A549 (cell line): ENCODE data around the gene RFC1. TPM values are rescaled to one million over a fixed set of nuclear protein-coding genes. Genes with fewer than 3 reads are reported as not detected.

Experiments used
- ATAC-seq, 2 experiments: fragments of 200-7000 bp in 1 of 2; fragments of >200 bp in 1 of 2; cut with Nextera tagmentation in 1 of 2; cut with Tn5 transposase in 1 of 2; 3 replicates each; pipeline versions ENCODE4 v1.8.0 to v1.9.1; 2018 to 2020; ENCODE audit warnings: mild to moderate bottlenecking in 1 of 2, moderate library complexity in 1 of 2
- CTCF ChIA-PET: fragments of 300-600 bp; sonication (Branson Sonifier 250); formaldehyde crosslinking; extraction: SDS; loops from one replicate; lab custom pipeline; 2021; ENCODE audit warnings: antibody characterized with exemption, inconsistent platforms; lab: Yijun Ruan, JAX
- POLR2A ChIA-PET: fragments of 350-600 bp; formaldehyde crosslinking; extraction: SDS; loops from one replicate; lab custom pipeline; 2021; ENCODE audit warnings: antibody characterized with exemption, inconsistent platforms; lab: Yijun Ruan, JAX
- DNase-seq, 2 experiments: peaks; one replicate each; pipeline versions ENCODE4 v3.0.0 to v3.0.0-alpha.2; 2011 to 2016; ENCODE audit warnings: low read depth in 1 of 2, low spot score in 1 of 2
- FAIRE-seq: peaks from 2 replicates; lab custom pipeline; 2011; peaks lifted over from hg19 to GRCh38; lab: Jason Lieb, UNC
- H3K27ac ChIP-seq, 2 experiments: fragments of >200 bp; sonication (Bioruptor Twin); formaldehyde crosslinking; 3 replicates each; pipeline ENCODE4 v1.5.1; 2016 to 2017
- H3K4me1 ChIP-seq: fragments of >200 bp; sonication (Bioruptor Twin); formaldehyde crosslinking; 3 replicates; pipeline ENCODE4 v1.6.1; 2016
- H3K4me2 ChIP-seq: fragments of >200 bp; sonication (Bioruptor Twin); formaldehyde crosslinking; 3 replicates; pipeline ENCODE4 v1.6.1; 2016
- H3K4me3 ChIP-seq: fragments of >200 bp; sonication (Bioruptor Twin); formaldehyde crosslinking; 3 replicates; pipeline ENCODE4 v1.5.1; 2016
- H3K9me3 ChIP-seq: fragments of >200 bp; sonication (Bioruptor Twin); formaldehyde crosslinking; 3 replicates; pipeline ENCODE4 v1.6.1; 2016
- ATOH8 ChIP-seq: fragments of 250-450 bp; sonication (Bioruptor Pico); IDR thresholded peaks from 2 replicates; pipeline ENCODE4 v1.5.0; 2020; ENCODE audit warnings: low read depth, mild to moderate bottlenecking, moderate library complexity
- CBX2 ChIP-seq: fragments of 200-600 bp; sonication (generic); IDR thresholded peaks from 2 replicates; pipeline ENCODE4 v1.6.1; 2016; ENCODE audit warnings: low read depth, mild to moderate bottlenecking, borderline replicate concordance
- CEBPB ChIP-seq, 2 experiments: fragments of >200 bp in 1 of 2; sonication (Bioruptor Twin) in 1 of 2; formaldehyde crosslinking in 1 of 2; IDR thresholded peaks; 2 replicates each; pipeline ENCODE4 v1.6.1; 2012 to 2016
- FOSL2 ChIP-seq, 2 experiments: fragments of 450-650 bp in 1 of 2; fragments of >200 bp in 1 of 2; sonication (Bioruptor Twin) in 1 of 2; formaldehyde crosslinking; IDR thresholded peaks; 2 replicates each; pipeline versions ENCODE4 v1.5.0 to v1.6.1; 2016 to 2020; ENCODE audit warnings: mild to moderate bottlenecking in 1 of 2, moderate library complexity in 1 of 2
- HDAC2 ChIP-seq: fragments of 200-600 bp; sonication (generic); IDR thresholded peaks from 2 replicates; pipeline ENCODE4 v1.6.1; 2016
- HEYL ChIP-seq: fragments of 250-450 bp; sonication (Bioruptor Pico); IDR thresholded peaks from 2 replicates; pipeline ENCODE4 v1.8.0; 2021; ENCODE audit warnings: mild to moderate bottlenecking, moderate library complexity
- HOXA7 ChIP-seq: fragments of 250-450 bp; sonication (Bioruptor Pico); IDR thresholded peaks from 2 replicates; pipeline ENCODE4 v1.5.0; 2020; ENCODE audit warnings: mild to moderate bottlenecking, moderate library complexity
- HOXB13 ChIP-seq: fragments of 250-450 bp; sonication (Bioruptor Pico); IDR thresholded peaks from 2 replicates; pipeline ENCODE4 v1.5.0; 2020; ENCODE audit warnings: low read depth, mild to moderate bottlenecking, moderate library complexity
- HOXB5 ChIP-seq: fragments of 250-450 bp; sonication (Bioruptor Pico); IDR thresholded peaks from 2 replicates; pipeline ENCODE4 v1.5.0; 2020; ENCODE audit warnings: mild to moderate bottlenecking, moderate library complexity
- JUN ChIP-seq, 2 experiments: fragments of >200 bp; sonication (Bioruptor Twin); formaldehyde crosslinking; IDR thresholded peaks; 2 replicates in 1 of 2; 3 replicates in 1 of 2; pipeline ENCODE4 v1.6.1; 2016 to 2017
- JUNB ChIP-seq: fragments of >200 bp; sonication (Bioruptor Twin); formaldehyde crosslinking; IDR thresholded peaks from 2 replicates; pipeline ENCODE4 v1.6.1; 2016
- KDM1A ChIP-seq: fragments of 200-600 bp; sonication (generic); IDR thresholded peaks from 2 replicates; pipeline ENCODE4 v1.6.1; 2016; ENCODE audit warnings: low read depth, mild to moderate bottlenecking
- MAX ChIP-seq: IDR thresholded peaks from 2 replicates; pipeline ENCODE4 v1.6.1; 2012
- MYC ChIP-seq: IDR thresholded peaks from 2 replicates; pipeline ENCODE4 v1.6.1; 2012; ENCODE audit warnings: mild to moderate bottlenecking, inconsistent platforms, low read length, improper control_type of control experiment, borderline replicate concordance
- NPAS2 ChIP-seq: fragments of 250-450 bp; sonication (Bioruptor Pico); IDR thresholded peaks from 2 replicates; pipeline ENCODE4 v1.8.0; 2022; ENCODE audit warnings: mild to moderate bottlenecking, moderate library complexity, borderline replicate concordance
- POLR2A ChIP-seq: IDR thresholded peaks from 2 replicates; pipeline ENCODE4 v1.6.1; 2012; ENCODE audit warnings: mild to moderate bottlenecking, low read length
- RARB ChIP-seq: fragments of 250-450 bp; sonication (Bioruptor Pico); IDR thresholded peaks from 2 replicates; pipeline ENCODE4 v1.8.0; 2021; ENCODE audit warnings: mild to moderate bottlenecking, moderate library complexity
- RCOR1 ChIP-seq: fragments of 150-350 bp; IDR thresholded peaks from 2 replicates; pipeline ENCODE4 v1.6.1; 2014; ENCODE audit warnings: antibody characterized with exemption, low read length, low read depth
- RFX5 ChIP-seq: fragments of 450-650 bp; IDR thresholded peaks from 2 replicates; pipeline ENCODE4 v1.7.1; 2014; ENCODE audit warnings: antibody characterized with exemption, mild to moderate bottlenecking, moderate library complexity
- RNF2 ChIP-seq: fragments of 200-600 bp; sonication (generic); IDR thresholded peaks from 2 replicates; pipeline ENCODE4 v1.6.1; 2016; ENCODE audit warnings: low read depth, mild to moderate bottlenecking, antibody characterized with exemption, moderate library complexity, borderline replicate concordance
- TFCP2L1 ChIP-seq: fragments of 250-450 bp; sonication (Bioruptor Pico); IDR thresholded peaks from 2 replicates; pipeline ENCODE4 v1.5.0; 2021; ENCODE audit warnings: mild to moderate bottlenecking
- USF2 ChIP-seq: fragments of 450-650 bp; IDR thresholded peaks from 2 replicates; pipeline ENCODE4 v1.6.1; 2014; ENCODE audit warnings: antibody characterized with exemption
- ZC3H11A ChIP-seq: fragments of 450-650 bp; IDR thresholded peaks from 2 replicates; pipeline ENCODE4 v1.6.1; 2014; ENCODE audit warnings: antibody characterized with exemption, mild to moderate bottlenecking
- ZFP36 ChIP-seq: fragments of 450-650 bp; IDR thresholded peaks from 2 replicates; pipeline ENCODE4 v1.6.1; 2014; ENCODE audit warnings: borderline replicate concordance; ENCODE audit not compliant: partially characterized antibody
- WGBS: methylation state at CpG from one replicate; pipeline ENCODE4 v1.1.6; 2017; ENCODE audit errors: missing lambda C conversion rate; 5-methylcytosine and 5-hydroxymethylcytosine counted together
- polyA minus RNA-seq: library from RNA; depleted of rRNA, polyadenylated mRNA; stranded (reverse); fragments of >200 nt; gene quantifications from 2 replicates; pipeline ENCODE4 v1.2.3, GENCODE V29; 2011; rRNA and poly(A)+ RNA removed
- polyA plus RNA-seq, 4 experiments: library from polyadenylated mRNA; depleted of rRNA in 3 of 4; stranded (reverse); fragments of >200 nt; fragmentation: RNase III in 1 of 4; extraction: RNeasy Plus Mini Kit Qiagen cat#74134 plus additional on column Dnase treatment in 1 of 4; gene quantifications; 2 replicates in 3 of 4; 3 replicates in 1 of 4; pipeline ENCODE4 v1.2.3, GENCODE V29; 2011 to 2017
- TF ChIP-seq, protein P1 (sequence below): IDR thresholded peaks from 2 replicates; pipeline ENCODE4 v1.6.1; 2012; ENCODE audit warnings: low read depth, borderline replicate concordance
- TF ChIP-seq, protein P2 (sequence below): fragments of 200-600 bp; sonication (generic); IDR thresholded peaks from 2 replicates; pipeline ENCODE4 v1.6.1; 2016; ENCODE audit warnings: antibody characterized with exemption, mild to moderate bottlenecking, moderate library complexity
- TF ChIP-seq, protein P3 (sequence below): fragments of >200 bp; sonication (Bioruptor Twin); formaldehyde crosslinking; IDR thresholded peaks from 3 replicates; pipeline ENCODE4 v1.5.1; 2016
- TF ChIP-seq, protein P4 (sequence below): IDR thresholded peaks from 2 replicates; pipeline ENCODE4 v1.6.1; 2012

Gene RFC1
- 33.2 and 46.5 TPM in 2 replicates for polyA plus RNA-seq (2011; rRNA removed)
- 9.8 and 10.0 TPM in 2 replicates for polyA plus RNA-seq (2012; cell fraction: cytosol; rRNA removed)
- polyA plus RNA-seq (2012; cell fraction: nucleus; rRNA removed): 6.6 and 9.0 TPM in 2 replicates
- polyA plus RNA-seq (2017; fragmentation: RNase III; extraction: RNeasy Plus Mini Kit Qiagen cat#74134 plus additional on column Dnase treatment): 24.5 to 28.1 TPM (median 25.5 TPM) in 3 replicates
- polyA minus RNA-seq: 25.5 and 27.7 TPM in 2 replicates

DNA sequence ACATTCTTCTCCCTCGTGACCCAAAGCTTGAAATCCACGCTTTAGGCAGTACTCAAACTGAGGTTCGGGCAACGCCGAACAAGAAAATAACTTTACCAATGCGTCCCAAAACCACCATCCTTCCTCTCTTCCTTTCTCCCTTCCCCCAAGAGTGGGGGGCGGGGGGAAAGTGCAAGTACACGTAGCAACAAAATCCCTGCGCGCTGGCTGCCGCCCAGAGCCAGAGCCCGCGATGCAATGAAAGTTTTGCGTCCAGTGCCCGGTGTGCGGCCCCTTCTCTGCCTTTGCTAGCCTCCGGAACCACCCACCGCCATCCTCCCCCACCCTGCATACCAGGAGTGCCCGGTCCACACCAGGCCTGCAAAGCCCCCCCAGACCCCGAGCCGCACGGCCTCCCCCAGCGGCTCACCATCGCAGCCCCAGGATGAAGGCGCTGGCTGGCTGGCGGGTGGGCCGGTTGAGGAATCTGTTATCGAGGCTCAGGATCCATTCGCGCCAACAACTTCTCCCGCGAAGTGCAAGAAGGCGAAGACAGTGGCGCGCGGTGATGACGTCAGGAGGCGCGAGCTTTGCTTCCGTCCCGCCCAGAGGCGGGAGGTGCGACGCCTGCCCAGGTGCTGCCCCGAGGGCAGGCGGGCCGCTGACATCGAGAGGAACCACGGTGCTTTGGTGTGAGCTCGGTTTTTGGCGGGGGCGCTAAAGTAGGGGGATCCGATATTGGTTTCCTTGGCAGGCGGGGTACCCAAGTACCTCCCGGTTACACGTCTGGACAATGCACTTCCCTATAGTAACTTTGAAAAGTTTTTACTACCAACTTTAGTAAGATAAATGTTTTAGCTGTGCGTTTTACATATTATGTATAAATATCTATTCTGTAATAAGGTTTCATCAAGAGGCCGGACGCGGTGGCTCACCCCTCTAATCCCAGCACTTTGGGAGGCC lies at the start of gene RFC1:
Gene RFC1 (minus strand): TSS at position 533 of the 942 bp plus-strand sequence. CDS start 121 bp downstream, at position 412.
- FAIRE-seq (no peak), ATAC-seq (peak; percentile 89 to 94), DNase-seq (peak; percentile 38 to 92)
- peak within 1 kb of the TSS; percentile 85 to 96 for H3K27ac ChIP-seq
- H3K9me3 ChIP-seq: no peaks in the 10 kb centered on the region; the same call in 2 of the 3 replicates
- H3K4me2 ChIP-seq: peak within 1 kb of the TSS; percentile 97
- ChIA-PET CTCF (interaction anchor here (1.0 kb wide), 1 partner anchor 19 kb away, joined by 3 read pairs; no protein-coding TSS in a partner anchor), POLR2A (interaction anchor here (0.6 to 1.3 kb wide), 5 partner anchors 9 to 916 kb away, joined by 3 to 9 read pairs (median 4); partner anchors contain the start of genes LIAS and RPL9)
- 14% methylated on average over 29 of the region's 60 CpGs for WGBS
- peak within 1 kb of the TSS; percentile 89 for H3K4me3 ChIP-seq
- H3K4me1 ChIP-seq: peaks cover 3% of the 10 kb centered on the region; the same call in 1 of the 3 replicates
- TF ChIP-seq CBX2 (no peak), HEYL (CRISPR knock-in tag) (no peak), RCOR1 (no peak), JUN (IDR thresholded peaks at IDR 0.05) (peak in 1 of 2 experiments; percentile 67; a peak in 2 of 5 replicates), FOSL2 (IDR thresholded peaks at IDR 0.05) (no peak), FOSL2 (CRISPR knock-in tag; IDR thresholded peaks at IDR 0.05) (no peak), JUNB (no peak), MYC (no peak), HOXB13 (CRISPR knock-in tag) (peak; percentile 85; the same call in 1 of the 2 replicates), HOXA7 (no peak), MAX (peak; percentile 100), CEBPB (IDR thresholded peaks at IDR 0.05) (no peak), POLR2A (peak; percentile 52), ZFP36 (no peak), RARB (no peak), USF2 (peak; percentile 18; the same call in 1 of the 2 replicates), KDM1A (no peak), HOXB5 (CRISPR knock-in tag) (peak; percentile 70; the same call in 1 of the 2 replicates), RNF2 (peak; percentile 82; the same call in 1 of the 2 replicates), ZC3H11A (no peak), ATOH8 (CRISPR knock-in tag) (peak; percentile 66; the same call in 1 of the 2 replicates), NPAS2 (CRISPR knock-in tag) (no peak), HDAC2 (no peak), TFCP2L1 (CRISPR knock-in tag) (no peak; the same call in 1 of the 2 replicates), RFX5 (no peak)
- TF ChIP-seq, protein P1, sequence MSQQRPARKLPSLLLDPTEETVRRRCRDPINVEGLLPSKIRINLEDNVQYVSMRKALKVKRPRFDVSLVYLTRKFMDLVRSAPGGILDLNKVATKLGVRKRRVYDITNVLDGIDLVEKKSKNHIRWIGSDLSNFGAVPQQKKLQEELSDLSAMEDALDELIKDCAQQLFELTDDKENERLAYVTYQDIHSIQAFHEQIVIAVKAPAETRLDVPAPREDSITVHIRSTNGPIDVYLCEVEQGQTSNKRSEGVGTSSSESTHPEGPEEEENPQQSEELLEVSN: peak; percentile 100
- TF ChIP-seq, protein P2, sequence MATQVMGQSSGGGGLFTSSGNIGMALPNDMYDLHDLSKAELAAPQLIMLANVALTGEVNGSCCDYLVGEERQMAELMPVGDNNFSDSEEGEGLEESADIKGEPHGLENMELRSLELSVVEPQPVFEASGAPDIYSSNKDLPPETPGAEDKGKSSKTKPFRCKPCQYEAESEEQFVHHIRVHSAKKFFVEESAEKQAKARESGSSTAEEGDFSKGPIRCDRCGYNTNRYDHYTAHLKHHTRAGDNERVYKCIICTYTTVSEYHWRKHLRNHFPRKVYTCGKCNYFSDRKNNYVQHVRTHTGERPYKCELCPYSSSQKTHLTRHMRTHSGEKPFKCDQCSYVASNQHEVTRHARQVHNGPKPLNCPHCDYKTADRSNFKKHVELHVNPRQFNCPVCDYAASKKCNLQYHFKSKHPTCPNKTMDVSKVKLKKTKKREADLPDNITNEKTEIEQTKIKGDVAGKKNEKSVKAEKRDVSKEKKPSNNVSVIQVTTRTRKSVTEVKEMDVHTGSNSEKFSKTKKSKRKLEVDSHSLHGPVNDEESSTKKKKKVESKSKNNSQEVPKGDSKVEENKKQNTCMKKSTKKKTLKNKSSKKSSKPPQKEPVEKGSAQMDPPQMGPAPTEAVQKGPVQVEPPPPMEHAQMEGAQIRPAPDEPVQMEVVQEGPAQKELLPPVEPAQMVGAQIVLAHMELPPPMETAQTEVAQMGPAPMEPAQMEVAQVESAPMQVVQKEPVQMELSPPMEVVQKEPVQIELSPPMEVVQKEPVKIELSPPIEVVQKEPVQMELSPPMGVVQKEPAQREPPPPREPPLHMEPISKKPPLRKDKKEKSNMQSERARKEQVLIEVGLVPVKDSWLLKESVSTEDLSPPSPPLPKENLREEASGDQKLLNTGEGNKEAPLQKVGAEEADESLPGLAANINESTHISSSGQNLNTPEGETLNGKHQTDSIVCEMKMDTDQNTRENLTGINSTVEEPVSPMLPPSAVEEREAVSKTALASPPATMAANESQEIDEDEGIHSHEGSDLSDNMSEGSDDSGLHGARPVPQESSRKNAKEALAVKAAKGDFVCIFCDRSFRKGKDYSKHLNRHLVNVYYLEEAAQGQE: no peak
- TF ChIP-seq, protein P3, sequence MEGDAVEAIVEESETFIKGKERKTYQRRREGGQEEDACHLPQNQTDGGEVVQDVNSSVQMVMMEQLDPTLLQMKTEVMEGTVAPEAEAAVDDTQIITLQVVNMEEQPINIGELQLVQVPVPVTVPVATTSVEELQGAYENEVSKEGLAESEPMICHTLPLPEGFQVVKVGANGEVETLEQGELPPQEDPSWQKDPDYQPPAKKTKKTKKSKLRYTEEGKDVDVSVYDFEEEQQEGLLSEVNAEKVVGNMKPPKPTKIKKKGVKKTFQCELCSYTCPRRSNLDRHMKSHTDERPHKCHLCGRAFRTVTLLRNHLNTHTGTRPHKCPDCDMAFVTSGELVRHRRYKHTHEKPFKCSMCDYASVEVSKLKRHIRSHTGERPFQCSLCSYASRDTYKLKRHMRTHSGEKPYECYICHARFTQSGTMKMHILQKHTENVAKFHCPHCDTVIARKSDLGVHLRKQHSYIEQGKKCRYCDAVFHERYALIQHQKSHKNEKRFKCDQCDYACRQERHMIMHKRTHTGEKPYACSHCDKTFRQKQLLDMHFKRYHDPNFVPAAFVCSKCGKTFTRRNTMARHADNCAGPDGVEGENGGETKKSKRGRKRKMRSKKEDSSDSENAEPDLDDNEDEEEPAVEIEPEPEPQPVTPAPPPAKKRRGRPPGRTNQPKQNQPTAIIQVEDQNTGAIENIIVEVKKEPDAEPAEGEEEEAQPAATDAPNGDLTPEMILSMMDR: no peak
- TF ChIP-seq, protein P4, sequence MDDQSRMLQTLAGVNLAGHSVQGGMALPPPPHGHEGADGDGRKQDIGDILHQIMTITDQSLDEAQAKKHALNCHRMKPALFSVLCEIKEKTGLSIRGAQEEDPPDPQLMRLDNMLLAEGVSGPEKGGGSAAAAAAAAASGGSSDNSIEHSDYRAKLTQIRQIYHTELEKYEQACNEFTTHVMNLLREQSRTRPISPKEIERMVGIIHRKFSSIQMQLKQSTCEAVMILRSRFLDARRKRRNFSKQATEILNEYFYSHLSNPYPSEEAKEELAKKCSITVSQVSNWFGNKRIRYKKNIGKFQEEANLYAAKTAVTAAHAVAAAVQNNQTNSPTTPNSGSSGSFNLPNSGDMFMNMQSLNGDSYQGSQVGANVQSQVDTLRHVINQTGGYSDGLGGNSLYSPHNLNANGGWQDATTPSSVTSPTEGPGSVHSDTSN: no peak
